Measurements from ENCODE around the gene ARPP21. TPM values are rescaled to one million over a fixed set of nuclear protein-coding genes. Genes with fewer than 3 reads are reported as not detected.

The ARPP21 gene
- total and polyA plus RNA-seq, 8 donors: 0.26 to 0.31 TPM; not detected in 6

GRCh38 chr3:35777065-35777464 is 137.7 kb downstream of the ARPP21 start:
- ATAC-seq (no peak), FAIRE-seq (no peak), DNase-seq (no peak)
- Histone ChIP-seq H3K4me3 (no peak overlapping the region), H3K27ac (no peak overlapping the region), H3K4me1 (no peaks in the 10 kb centered on the region), H3K9me3 (no peaks in the 10 kb centered on the region), H3K36me3 (no peaks in the 10 kb centered on the region), H3K27me3 (no peaks in the 10 kb centered on the region)
- intact Hi-C loops (cut with DNase I): no loop called here
- no peak for TF ChIP-seq CTCF (IDR thresholded peaks at IDR 0.05)
- 53 to 73% methylated on average over 2 of the region's 2 CpGs for WGBS, 2 donors

- Histone ChIP-seq H3K4me1 (no peaks in the 10 kb centered on the region), H3K27ac (no peak overlapping the region), H3K27me3 (no peaks in the 10 kb centered on the region), H3K9me3 (no peaks in the 10 kb centered on the region), H3K36me3 (no peaks in the 10 kb centered on the region), H3K4me3 (no peak overlapping the region)
- no peak for ATAC-seq
- intact Hi-C loops (cut with DNase I): no loop called here
- TF ChIP-seq CTCF (IDR thresholded peaks at IDR 0.05): no peak
- no peak for FAIRE-seq
- DNase-seq: no peak
- WGBS, 2 donors: 17 to 25% methylated on average over 4 of the region's 4 CpGs
Measured at GRCh38 chr3:35777563-35778554, 138.5 kb downstream of the ARPP21 start.

GRCh38 chr3:35779611-35780010 is 140.3 kb downstream of the ARPP21 start:
- Histone ChIP-seq H3K27ac (no peak overlapping the region), H3K36me3 (no peaks in the 10 kb centered on the region), H3K9me3 (no peaks in the 10 kb centered on the region), H3K4me3 (no peak overlapping the region), H3K27me3 (no peaks in the 10 kb centered on the region), H3K4me1 (no peaks in the 10 kb centered on the region)
- ATAC-seq (no peak), FAIRE-seq (no peak), DNase-seq (no peak)
- no peak for TF ChIP-seq CTCF (IDR thresholded peaks at IDR 0.05)
- intact Hi-C loops (cut with DNase I): no loop called here

- H3K27ac ChIP-seq: no peak overlapping the region
- no peaks in the 10 kb centered on the region for H3K36me3 ChIP-seq
- intact Hi-C loops (cut with DNase I): no loop called here
- DNase-seq (no peak), FAIRE-seq (no peak), ATAC-seq (no peak)
- no peaks in the 10 kb centered on the region for H3K4me1 ChIP-seq
- H3K9me3 ChIP-seq: no peaks in the 10 kb centered on the region
- no peak for TF ChIP-seq CTCF (IDR thresholded peaks at IDR 0.05)
- no peak overlapping the region for H3K4me3 ChIP-seq
- H3K27me3 ChIP-seq: no peaks in the 10 kb centered on the region
- WGBS, 2 donors: 17 to 29% methylated on average over 3 of the region's 3 CpGs
Measured at GRCh38 chr3:35780800-35781199, 141.5 kb downstream of the ARPP21 start.

- ATAC-seq (no peak), FAIRE-seq (no peak), DNase-seq (no peak)
- no peak for TF ChIP-seq CTCF (IDR thresholded peaks at IDR 0.05)
- Histone ChIP-seq H3K9me3 (no peaks in the 10 kb centered on the region), H3K4me3 (no peak overlapping the region), H3K36me3 (no peaks in the 10 kb centered on the region), H3K4me1 (no peaks in the 10 kb centered on the region), H3K27me3 (no peaks in the 10 kb centered on the region), H3K27ac (no peak overlapping the region)
- intact Hi-C loops (cut with DNase I): no loop called here
Measured at GRCh38 chr3:35781558-35781957, 142.2 kb downstream of the ARPP21 start.
